H1 (cell line): ENCODE data around the gene ATXN2. TPM values are rescaled to one million over a fixed set of nuclear protein-coding genes. Genes with fewer than 3 reads are reported as not detected.

Experiments
- ASH2L ChIP-seq: fragments of 200-600, 300-600 bp; sonication (generic); IDR thresholded peaks from one replicate; pipeline ENCODE4 v1.7.1; 2017; ENCODE audit warnings: low read length
- BCL11A ChIP-seq, 2 experiments: IDR thresholded peaks; one replicate each; pipeline ENCODE4 v1.6.1; 2011; ENCODE audit warnings: low read depth in 2 of 2, low read length in 2 of 2, mild to moderate bottlenecking in 2 of 2
- CEBPB ChIP-seq: IDR thresholded peaks from 2 replicates; pipeline ENCODE4 v1.6.1; 2012; ENCODE audit warnings: low read depth, low read length
- CTBP2 ChIP-seq: IDR thresholded peaks from 2 replicates; pipeline ENCODE4 v1.7.0; 2011; ENCODE audit warnings: borderline replicate concordance, mild to moderate bottlenecking, moderate library complexity, mixed read lengths, low read length; ENCODE audit not compliant: insufficient read depth, insufficient read length
- HDAC2 ChIP-seq, 2 experiments: fragments of 300-600 bp in 1 of 2; sonication (generic) in 1 of 2; IDR thresholded peaks; 2 replicates each; pipeline ENCODE4 v1.6.1; 2011 to 2012; ENCODE audit warnings: low read depth in 2 of 2, low read length in 2 of 2, mild to moderate bottlenecking in 2 of 2, moderate library complexity in 2 of 2, borderline replicate concordance in 1 of 2, inconsistent platforms in 1 of 2
- JUN ChIP-seq: IDR thresholded peaks from 2 replicates; pipeline ENCODE4 v1.6.1; 2011; ENCODE audit warnings: low read depth, mild to moderate bottlenecking, improper control_type of control experiment, low read length
- POLR2AphosphoS5 ChIP-seq: IDR thresholded peaks from 2 replicates; pipeline ENCODE4 v1.6.1; 2011; ENCODE audit warnings: low read depth, low read length
- SP2 ChIP-seq: IDR thresholded peaks from 2 replicates; pipeline ENCODE4 v1.6.1; 2012; ENCODE audit warnings: mild to moderate bottlenecking, low read length, inconsistent platforms
- polyA plus RNA-seq, 7 experiments: library from polyadenylated mRNA; depleted of rRNA in 3 of 7; stranded (reverse) in 5 of 7; unstranded in 2 of 7; fragments of >200 nt in 5 of 7; fragments of 200-250 nt in 2 of 7; gene quantifications; 1 replicate in 5 of 7; 2 replicates in 1 of 7; 4 replicates in 1 of 7; pipeline versions ENCODE4 v1.2.1 to v1.2.3, GENCODE V29; 2011 to 2013; ENCODE audit warnings: missing spikeins in 2 of 7, mixed read lengths in 2 of 7
- total RNA-seq: library from RNA; stranded (reverse); fragmentation: NEBNext Ultra II Directional; extraction: Animal tissue kit (Norgen Biotek cat#: 25700); gene quantifications from 2 replicates; pipeline ENCODE4 v1.2.1, GENCODE V29; 2021
- TF ChIP-seq, protein P1 (sequence below): fragments of 300-600 bp; sonication (generic); IDR thresholded peaks from 2 replicates; pipeline ENCODE4 v1.7.1; 2012; ENCODE audit warnings: low read length, moderate library complexity, mild to moderate bottlenecking, inconsistent platforms; ENCODE audit not compliant: insufficient replicate concordance
- TF ChIP-seq, protein P2 (sequence below): IDR thresholded peaks from 2 replicates; pipeline ENCODE4 v1.6.1; 2012; ENCODE audit warnings: low read length, inconsistent platforms

ATXN2 gene
- total and polyA plus RNA-seq, 2 of the 8 experiments (the other 6 are each of a cell fraction or from before 2014, with no cell fraction given): 46.6 to 80.7 TPM

DNA sequence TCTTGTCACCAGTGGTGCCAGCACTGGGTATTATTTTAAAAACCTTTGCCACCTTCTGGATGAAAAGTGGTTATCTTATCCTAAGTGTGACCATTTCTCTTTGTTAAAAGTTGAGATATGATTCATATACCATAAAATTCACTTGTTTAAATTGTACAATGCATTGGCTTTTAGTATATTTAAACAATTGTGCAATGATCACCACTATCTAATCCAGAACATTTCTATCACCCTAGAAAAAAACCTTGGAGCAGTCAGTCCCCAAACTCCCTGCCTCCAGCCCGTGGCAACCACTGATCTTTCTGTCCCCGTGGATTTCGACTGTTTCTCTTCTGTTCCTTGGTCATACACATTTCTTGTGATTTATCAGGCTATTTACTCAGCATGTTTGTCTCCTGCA is 165.1 kb downstream of the ATXN2 start (continued):
- TF ChIP-seq, protein P1, sequence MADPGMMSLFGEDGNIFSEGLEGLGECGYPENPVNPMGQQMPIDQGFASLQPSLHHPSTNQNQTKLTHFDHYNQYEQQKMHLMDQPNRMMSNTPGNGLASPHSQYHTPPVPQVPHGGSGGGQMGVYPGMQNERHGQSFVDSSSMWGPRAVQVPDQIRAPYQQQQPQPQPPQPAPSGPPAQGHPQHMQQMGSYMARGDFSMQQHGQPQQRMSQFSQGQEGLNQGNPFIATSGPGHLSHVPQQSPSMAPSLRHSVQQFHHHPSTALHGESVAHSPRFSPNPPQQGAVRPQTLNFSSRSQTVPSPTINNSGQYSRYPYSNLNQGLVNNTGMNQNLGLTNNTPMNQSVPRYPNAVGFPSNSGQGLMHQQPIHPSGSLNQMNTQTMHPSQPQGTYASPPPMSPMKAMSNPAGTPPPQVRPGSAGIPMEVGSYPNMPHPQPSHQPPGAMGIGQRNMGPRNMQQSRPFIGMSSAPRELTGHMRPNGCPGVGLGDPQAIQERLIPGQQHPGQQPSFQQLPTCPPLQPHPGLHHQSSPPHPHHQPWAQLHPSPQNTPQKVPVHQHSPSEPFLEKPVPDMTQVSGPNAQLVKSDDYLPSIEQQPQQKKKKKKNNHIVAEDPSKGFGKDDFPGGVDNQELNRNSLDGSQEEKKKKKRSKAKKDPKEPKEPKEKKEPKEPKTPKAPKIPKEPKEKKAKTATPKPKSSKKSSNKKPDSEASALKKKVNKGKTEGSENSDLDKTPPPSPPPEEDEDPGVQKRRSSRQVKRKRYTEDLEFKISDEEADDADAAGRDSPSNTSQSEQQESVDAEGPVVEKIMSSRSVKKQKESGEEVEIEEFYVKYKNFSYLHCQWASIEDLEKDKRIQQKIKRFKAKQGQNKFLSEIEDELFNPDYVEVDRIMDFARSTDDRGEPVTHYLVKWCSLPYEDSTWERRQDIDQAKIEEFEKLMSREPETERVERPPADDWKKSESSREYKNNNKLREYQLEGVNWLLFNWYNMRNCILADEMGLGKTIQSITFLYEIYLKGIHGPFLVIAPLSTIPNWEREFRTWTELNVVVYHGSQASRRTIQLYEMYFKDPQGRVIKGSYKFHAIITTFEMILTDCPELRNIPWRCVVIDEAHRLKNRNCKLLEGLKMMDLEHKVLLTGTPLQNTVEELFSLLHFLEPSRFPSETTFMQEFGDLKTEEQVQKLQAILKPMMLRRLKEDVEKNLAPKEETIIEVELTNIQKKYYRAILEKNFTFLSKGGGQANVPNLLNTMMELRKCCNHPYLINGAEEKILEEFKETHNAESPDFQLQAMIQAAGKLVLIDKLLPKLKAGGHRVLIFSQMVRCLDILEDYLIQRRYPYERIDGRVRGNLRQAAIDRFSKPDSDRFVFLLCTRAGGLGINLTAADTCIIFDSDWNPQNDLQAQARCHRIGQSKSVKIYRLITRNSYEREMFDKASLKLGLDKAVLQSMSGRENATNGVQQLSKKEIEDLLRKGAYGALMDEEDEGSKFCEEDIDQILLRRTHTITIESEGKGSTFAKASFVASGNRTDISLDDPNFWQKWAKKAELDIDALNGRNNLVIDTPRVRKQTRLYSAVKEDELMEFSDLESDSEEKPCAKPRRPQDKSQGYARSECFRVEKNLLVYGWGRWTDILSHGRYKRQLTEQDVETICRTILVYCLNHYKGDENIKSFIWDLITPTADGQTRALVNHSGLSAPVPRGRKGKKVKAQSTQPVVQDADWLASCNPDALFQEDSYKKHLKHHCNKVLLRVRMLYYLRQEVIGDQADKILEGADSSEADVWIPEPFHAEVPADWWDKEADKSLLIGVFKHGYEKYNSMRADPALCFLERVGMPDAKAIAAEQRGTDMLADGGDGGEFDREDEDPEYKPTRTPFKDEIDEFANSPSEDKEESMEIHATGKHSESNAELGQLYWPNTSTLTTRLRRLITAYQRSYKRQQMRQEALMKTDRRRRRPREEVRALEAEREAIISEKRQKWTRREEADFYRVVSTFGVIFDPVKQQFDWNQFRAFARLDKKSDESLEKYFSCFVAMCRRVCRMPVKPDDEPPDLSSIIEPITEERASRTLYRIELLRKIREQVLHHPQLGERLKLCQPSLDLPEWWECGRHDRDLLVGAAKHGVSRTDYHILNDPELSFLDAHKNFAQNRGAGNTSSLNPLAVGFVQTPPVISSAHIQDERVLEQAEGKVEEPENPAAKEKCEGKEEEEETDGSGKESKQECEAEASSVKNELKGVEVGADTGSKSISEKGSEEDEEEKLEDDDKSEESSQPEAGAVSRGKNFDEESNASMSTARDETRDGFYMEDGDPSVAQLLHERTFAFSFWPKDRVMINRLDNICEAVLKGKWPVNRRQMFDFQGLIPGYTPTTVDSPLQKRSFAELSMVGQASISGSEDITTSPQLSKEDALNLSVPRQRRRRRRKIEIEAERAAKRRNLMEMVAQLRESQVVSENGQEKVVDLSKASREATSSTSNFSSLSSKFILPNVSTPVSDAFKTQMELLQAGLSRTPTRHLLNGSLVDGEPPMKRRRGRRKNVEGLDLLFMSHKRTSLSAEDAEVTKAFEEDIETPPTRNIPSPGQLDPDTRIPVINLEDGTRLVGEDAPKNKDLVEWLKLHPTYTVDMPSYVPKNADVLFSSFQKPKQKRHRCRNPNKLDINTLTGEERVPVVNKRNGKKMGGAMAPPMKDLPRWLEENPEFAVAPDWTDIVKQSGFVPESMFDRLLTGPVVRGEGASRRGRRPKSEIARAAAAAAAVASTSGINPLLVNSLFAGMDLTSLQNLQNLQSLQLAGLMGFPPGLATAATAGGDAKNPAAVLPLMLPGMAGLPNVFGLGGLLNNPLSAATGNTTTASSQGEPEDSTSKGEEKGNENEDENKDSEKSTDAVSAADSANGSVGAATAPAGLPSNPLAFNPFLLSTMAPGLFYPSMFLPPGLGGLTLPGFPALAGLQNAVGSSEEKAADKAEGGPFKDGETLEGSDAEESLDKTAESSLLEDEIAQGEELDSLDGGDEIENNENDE: no peak
- TF ChIP-seq HDAC2 (IDR thresholded peaks at IDR 0.05; ENCODE audit: borderline replicate concordance in 1 of 2, low read depth in 2 of 2, low read length in 2 of 2) (no peak), CEBPB (no peak), POLR2AphosphoS5 (no peak), ASH2L (no peak), CTBP2 (no peak), JUN (no peak), BCL11A (IDR thresholded peaks at IDR 0.05; ENCODE audit: low read depth in 2 of 2, low read length in 2 of 2) (no peak), SP2 (no peak)
- TF ChIP-seq, protein P2, sequence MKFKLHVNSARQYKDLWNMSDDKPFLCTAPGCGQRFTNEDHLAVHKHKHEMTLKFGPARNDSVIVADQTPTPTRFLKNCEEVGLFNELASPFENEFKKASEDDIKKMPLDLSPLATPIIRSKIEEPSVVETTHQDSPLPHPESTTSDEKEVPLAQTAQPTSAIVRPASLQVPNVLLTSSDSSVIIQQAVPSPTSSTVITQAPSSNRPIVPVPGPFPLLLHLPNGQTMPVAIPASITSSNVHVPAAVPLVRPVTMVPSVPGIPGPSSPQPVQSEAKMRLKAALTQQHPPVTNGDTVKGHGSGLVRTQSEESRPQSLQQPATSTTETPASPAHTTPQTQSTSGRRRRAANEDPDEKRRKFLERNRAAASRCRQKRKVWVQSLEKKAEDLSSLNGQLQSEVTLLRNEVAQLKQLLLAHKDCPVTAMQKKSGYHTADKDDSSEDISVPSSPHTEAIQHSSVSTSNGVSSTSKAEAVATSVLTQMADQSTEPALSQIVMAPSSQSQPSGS: no peak
